Fibroblast of mammary gland (primary cell): ENCODE data around the gene LOX.
A peak's percentile ranks its signal among the peaks of the same experiment; 100 is the strongest.
"Not testable (repeated sequence)": the region's sequence is repeated elsewhere in the genome, so short reads cannot be mapped to it uniquely, and the experiment has no call there.

ENCODE experiments used
- DNase-seq: peaks from one replicate; pipeline ENCODE4 v3.0.0-alpha.2; 2010; ENCODE audit warnings: low read depth
- H3K4me3 ChIP-seq: 2 replicates; pipeline ENCODE4 v1.5.1; 2011; ENCODE audit warnings: low read depth, mild to moderate bottlenecking, low read length, moderate library complexity; ENCODE audit not compliant: control insufficient read depth
- CTCF ChIP-seq: conservative IDR thresholded peaks from 2 replicates; pipeline ENCODE4 v1.5.1; 2011; ENCODE audit warnings: low read depth, low read length, inconsistent platforms; ENCODE audit not compliant: control insufficient read depth, insufficient read depth

Gene LOX

GRCh38 chr5:122095158-122095557, 17.1 kb upstream of the LOX start:
- TF ChIP-seq CTCF, result no peak

GRCh38 chr5:122094251-122094650, 16.2 kb upstream of the LOX start:
- not testable (repeated sequence) for DNase-seq, H3K4me3 ChIP-seq

More at GRCh38 chr5:122095158-122095557, 17.1 kb upstream of the LOX start:
- H3K4me3 ChIP-seq, result no peak overlapping the region
- DNase-seq, result no peak

- TF ChIP-seq CTCF, result no peak
- peak; percentile 93 for DNase-seq
- H3K4me3 ChIP-seq, result no peak overlapping the region
Observed at GRCh38 chr5:122093415-122094180, 15.5 kb upstream of the LOX start.

GRCh38 chr5:122091936-122092600, 14.0 kb upstream of the LOX start:
- no peak overlapping the region for H3K4me3 ChIP-seq
- peak; percentile 76 for DNase-seq
- TF ChIP-seq CTCF, result peak; percentile 57

- peak; percentile 69 for DNase-seq
- TF ChIP-seq CTCF, result no peak
- H3K4me3 ChIP-seq, result no peak overlapping the region
Observed at GRCh38 chr5:122089096-122090013, 11.3 kb upstream of the LOX start.

GRCh38 chr5:122085041-122085440, 7.0 kb upstream of the LOX start:
- H3K4me3 ChIP-seq, result no peak overlapping the region
- no peak for TF ChIP-seq CTCF
- no peak for DNase-seq
